GM18505 (cell line): ENCODE measurements around the gene HOXB4.

Experiments
- ATAC-seq: cut with Tn5 transposase; IDR thresholded peaks from one replicate; pipeline ENCODE4 v1.9.1; 2021; ENCODE audit not compliant: unreplicated experiment
- POLR2A ChIP-seq: IDR thresholded peaks from 4 replicates; pipeline ENCODE4 v1.6.1; 2011; ENCODE audit warnings: borderline replicate concordance; ENCODE audit not compliant: insufficient read depth, insufficient read length; ENCODE audit errors: extremely low read depth

Gene HOXB4

DNA sequence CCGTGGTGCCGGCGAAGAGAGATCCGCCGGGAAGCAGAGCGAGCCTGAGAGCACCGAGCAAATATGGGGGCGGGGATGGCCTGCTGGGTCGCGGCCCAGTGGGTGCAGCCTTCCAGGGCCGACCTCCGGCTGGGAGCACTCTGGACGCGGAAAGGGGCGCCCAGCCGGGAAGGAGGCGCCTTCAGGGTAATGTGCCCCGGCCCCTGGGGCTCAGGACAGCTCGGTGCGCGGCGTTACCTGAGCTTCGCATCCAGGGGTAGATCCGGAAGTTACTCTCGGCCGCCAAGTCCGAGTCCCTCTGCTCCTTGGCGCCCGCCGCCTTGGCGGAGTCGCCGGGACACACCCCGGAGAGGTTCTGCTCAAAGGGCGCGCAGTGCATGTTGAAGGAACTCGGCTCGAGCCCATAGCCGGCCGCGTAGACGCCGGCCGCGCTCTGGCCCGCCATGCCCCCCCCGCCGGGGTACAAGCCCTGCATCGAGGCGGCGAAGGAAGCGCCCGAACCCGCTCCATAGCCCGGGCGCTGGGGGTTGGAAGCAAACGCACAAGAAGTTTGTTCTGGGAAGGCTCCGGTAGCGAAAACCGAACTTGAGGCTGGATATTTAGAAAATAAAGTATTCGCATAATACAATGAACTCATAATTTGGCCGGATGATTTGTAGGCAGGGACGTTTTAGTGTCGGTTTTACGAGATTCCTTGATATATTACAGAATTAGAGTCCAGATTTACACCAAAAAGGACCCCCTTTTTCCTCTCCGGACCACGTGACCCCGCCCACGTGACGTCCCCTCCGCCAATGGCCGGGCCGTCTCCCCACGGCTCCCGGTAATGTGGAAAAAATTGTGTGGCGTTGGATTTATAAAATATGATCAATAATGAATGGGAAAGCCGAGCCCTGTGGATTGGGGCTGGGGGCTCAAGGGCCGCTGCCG, 32.4 kb upstream of the HOXB4 start, which contains the start of gene HOXB7:
TSS of gene HOXB7 (minus strand) at position 736 of the 930 bp plus-strand sequence. CDS start at position 637, 99 bp downstream.
- no peak for ATAC-seq

DNA sequence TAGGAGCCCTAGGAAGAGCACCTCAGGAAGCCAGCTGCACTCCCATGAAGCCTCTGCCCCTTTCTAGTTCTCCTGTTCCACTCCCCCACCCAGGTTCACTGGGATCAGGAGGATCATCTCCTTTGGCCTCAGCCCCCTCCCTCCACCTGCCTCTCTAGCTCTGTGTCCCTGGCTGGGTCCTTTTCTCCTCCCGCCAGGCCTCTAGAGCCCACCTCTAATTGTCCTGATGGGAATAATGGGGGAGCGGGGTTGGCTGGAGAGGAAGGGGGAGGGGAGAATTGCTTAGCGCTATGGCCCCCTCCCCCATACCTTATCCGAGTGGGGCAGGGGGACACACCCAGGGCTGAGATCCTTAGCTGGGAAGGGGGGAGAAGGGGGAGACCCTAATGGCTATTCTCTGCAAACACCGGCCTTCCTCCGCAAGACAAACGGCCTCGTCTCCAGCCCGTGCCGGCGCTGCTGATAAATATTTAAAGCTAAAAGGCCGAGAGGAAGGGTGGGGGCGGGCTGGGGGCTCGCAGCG, 31.7 kb upstream of the HOXB4 start:
- no peak for ATAC-seq
- no peak for TF ChIP-seq POLR2A

More for the DNA sequence above, 32.4 kb upstream of the HOXB4 start, which contains the start of gene HOXB7:
- peak; percentile 52 for TF ChIP-seq POLR2A

- ATAC-seq, result no peak
- no peak for TF ChIP-seq POLR2A
Observed at GRCh38 chr17:48609033-48609432, 30.9 kb upstream of the HOXB4 start.

DNA sequence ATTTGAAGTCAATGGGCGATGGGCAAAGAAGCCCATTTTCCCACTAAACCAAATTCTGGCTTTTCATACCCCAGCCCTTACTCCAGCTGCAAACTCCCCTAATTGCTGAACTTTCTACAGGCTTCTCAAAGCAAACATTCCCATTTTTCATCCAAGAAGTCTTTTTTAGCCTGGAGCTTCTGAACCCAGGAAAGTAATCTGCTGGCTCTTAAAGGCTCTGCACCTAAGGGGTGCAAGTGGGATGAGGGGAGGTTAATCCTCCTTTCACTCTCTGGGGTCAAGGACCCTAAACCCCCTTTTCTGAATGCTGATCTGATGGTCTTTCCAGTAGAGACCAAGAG, 30.3 kb upstream of the HOXB4 start:
- ATAC-seq, result no peak
- no peak for TF ChIP-seq POLR2A

- ATAC-seq, result no peak
- TF ChIP-seq POLR2A, result no peak
Observed at GRCh38 chr17:48606892-48607614, 28.9 kb upstream of the HOXB4 start.

GRCh38 chr17:48605991-48606891, 28.1 kb upstream of the HOXB4 start:
- ATAC-seq, result no peak
- no peak for TF ChIP-seq POLR2A

DNA sequence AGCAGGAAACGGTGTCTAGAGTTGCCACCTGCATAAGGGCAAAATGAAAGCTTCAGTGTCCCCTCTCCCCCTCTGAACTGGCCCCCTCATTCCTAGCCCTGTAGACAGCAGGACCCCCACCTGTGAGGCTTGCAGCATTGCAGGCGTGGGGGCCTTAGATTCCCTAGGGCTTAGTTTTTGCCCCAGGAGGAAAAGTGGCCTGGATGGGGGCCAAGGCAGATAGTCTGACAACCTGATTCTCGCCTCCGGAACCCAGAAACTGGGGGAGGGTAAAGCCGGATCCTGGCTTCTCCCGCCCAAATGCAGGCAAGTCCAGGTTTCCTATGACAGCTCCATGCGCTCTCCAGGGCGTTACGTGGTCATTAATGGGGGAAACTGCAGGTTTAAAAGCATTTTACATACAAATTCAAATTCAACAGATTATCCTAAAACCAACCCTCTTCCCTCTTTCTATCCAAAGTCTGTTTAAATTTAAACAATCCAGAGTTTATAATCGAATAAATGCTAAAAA, 27.3 kb upstream of the HOXB4 start:
- ATAC-seq, result no peak
- TF ChIP-seq POLR2A, result no peak

- ATAC-seq, result no peak
- TF ChIP-seq POLR2A, result no peak
Observed at GRCh38 chr17:48604770-48605329, 26.7 kb upstream of the HOXB4 start, which contains the start of gene HOXB6. HOXB6 (minus strand) TSS chr17:48604986; CDS start chr17:48598150, 6,836 bp downstream.

DNA sequence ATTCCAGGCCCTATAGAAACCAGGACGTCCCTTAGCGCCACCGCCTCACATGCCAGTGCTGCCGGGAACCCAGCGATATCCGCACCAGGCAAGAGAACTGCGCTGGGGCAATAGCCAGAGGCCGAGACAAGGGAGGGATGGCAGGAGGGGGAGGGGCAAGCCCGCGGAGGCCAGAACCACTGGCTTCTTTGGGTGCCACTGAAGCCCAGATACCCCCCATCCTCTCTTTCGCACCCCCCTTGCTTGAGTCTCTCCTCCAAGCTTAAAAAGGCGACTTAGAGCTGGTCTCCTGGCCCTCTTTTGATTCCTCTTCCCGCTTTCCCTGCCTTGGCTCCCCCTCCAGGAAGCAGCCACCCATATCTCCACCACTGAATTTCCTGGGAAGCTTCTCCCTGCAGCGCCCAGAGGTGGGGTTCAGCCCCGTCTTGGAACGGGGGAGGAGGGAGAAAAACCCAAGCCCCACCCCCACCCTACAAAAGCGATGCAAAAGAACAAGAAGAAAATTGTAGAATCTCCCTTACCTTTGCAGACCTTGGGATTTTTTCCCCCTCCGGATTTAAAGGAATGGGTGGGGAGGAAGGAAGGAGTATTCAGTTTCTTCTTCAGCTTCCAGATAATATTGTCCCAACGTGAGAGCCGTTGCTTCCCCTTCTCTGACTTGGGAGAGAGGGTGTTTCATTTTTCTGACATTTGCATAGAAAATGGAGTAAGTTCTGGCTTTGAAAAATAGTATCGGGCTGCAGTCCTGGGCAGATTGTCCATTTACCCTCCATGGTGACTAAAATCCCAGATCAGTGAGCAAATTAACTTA, 26.0 kb upstream of the HOXB4 start:
- no peak for ATAC-seq
- TF ChIP-seq POLR2A, result no peak

DNA sequence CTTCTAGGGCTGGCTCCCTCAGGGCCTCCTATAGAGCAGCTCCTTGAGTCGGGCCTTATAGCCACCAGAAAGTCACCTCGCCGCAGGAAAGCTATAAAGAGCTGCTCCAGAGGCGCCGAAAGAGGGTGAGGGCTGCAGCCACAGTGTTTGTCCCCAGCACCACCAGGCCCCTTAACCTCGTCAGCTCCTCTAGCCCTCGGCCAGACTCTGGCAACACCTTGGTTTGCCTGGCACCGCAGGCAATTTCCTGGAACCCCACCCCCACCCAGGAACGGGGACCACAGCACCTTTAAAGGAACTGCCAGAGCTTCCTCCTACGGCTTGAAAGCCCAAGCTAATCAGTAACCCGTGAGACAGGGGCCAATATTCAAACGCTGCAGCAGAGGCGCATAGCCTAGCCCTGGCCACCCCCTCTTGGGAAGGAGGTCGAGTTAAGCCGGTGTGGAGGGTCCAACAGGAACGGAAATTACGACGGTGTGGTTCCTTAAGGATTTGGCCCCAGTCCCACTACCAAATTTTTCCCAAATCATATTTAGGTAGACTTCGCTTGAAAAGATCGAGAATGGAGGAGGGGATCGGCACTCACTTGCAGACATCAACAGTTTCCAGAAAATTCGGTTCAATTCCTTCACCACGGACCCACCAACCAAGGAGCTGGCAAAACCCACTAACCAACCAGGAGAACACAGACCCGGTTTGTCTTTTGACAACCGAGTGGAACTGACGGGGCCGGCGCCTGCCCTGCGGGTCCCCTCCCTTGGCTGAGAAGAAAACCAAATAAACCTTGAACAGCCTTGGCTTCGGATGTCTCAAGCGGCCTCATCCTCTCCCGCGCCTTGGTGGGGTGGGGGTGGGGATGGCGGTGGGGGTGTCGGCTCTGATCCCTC, 23.6 kb upstream of the HOXB4 start:
- no peak for TF ChIP-seq POLR2A
- no peak for ATAC-seq

DNA sequence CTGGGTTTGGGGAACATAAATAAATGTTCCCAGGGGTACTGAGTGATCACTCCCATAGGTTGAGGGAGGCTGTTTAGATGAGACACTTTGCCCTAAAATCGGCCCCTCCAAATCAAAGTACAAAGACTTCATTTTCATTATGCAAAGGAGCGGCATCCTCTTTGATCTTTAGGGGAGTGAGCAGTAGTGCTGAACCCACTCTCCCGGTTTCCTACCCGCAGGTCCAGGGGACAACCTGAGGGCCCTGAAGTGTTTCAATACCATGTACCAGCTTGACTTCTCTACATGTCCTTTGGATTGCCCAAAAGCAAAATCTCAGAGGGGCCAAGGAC, 23.0 kb upstream of the HOXB4 start:
- no peak for ATAC-seq
- no peak for TF ChIP-seq POLR2A
